Measurements from ENCODE around the gene TCF12.
"Not testable (repeated sequence)": the region's sequence is repeated elsewhere in the genome, so short reads cannot be mapped to it uniquely, and the experiment has no call there.

TCF12 gene

DNA sequence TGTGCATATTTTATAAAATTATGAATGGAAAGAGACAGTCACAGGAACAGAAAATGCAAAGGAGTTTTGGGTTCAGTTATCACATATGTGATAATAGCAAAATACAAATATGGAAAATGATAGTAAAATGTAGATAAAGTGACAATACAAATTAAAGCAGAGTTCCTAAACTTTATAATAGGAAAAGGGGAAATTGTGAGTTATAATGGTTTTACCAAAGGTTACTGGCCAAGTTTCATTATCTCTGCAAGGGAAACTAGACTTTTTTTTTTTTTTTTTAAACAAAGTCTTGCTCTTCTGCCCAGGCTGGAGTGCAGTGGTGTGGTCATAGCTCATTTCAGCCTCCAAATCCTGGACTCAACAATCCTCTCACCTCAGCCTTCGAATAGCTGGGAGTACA is 229.2 kb downstream of the TCF12 start:
- H3K36me3 ChIP-seq (ENCODE audit: control insufficient read depth in 1 of 2, insufficient read depth in 2 of 2, low read length in 2 of 2): peaks cover 0 to 4% of the 10 kb centered on the region in 2 donors
- H3K27ac ChIP-seq (ENCODE audit: low read length): no peak overlapping the region
- no peaks in the 10 kb centered on the region for H3K27me3 ChIP-seq (ENCODE audit: low read depth, low read length)
- H3K9me3 ChIP-seq (ENCODE audit: control insufficient read depth in 1 of 2, low read length in 2 of 2): no peaks in the 10 kb centered on the region
- H3K4me1 ChIP-seq (ENCODE audit: control insufficient read depth in 1 of 2, insufficient read depth in 2 of 2, low read length in 2 of 2): peaks cover 0 to 35% of the 10 kb centered on the region in 2 donors
- no peak overlapping the region for H3K4me3 ChIP-seq (ENCODE audit: low read depth in 1 of 2, low read length in 2 of 2)

DNA sequence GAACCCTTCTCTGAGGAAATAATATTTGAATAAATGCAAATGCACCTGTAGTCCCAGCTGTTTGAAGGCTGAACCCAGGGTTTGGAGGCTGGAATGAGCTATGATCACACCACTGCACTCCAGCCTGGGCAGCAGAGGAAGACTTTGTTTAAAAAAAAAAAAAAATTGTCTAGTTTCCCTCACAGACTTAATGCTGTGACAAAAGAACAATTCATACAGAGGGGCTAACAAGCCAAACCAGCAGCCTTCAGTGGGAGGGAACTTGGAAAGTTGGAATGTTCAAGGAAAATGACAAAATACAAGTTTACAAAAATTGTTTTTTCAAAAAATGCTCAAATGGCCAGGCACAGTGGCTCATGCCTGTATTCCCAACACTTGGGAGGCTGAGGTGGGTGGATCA is 229.8 kb downstream of the TCF12 start:
- no peak overlapping the region for H3K27ac ChIP-seq (ENCODE audit: low read length)
- H3K4me1 ChIP-seq (ENCODE audit: control insufficient read depth in 1 of 2, insufficient read depth in 2 of 2, low read length in 2 of 2): peaks cover 0 to 37% of the 10 kb centered on the region in 2 donors
- H3K4me3 ChIP-seq (ENCODE audit: low read depth in 1 of 2, low read length in 2 of 2): no peak overlapping the region
- peaks cover 0 to 4% of the 10 kb centered on the region in 2 donors for H3K36me3 ChIP-seq (ENCODE audit: control insufficient read depth in 1 of 2, insufficient read depth in 2 of 2, low read length in 2 of 2)
- H3K9me3 ChIP-seq (ENCODE audit: control insufficient read depth in 1 of 2, low read length in 2 of 2): no peaks in the 10 kb centered on the region
- no peaks in the 10 kb centered on the region for H3K27me3 ChIP-seq (ENCODE audit: low read depth, low read length)

DNA sequence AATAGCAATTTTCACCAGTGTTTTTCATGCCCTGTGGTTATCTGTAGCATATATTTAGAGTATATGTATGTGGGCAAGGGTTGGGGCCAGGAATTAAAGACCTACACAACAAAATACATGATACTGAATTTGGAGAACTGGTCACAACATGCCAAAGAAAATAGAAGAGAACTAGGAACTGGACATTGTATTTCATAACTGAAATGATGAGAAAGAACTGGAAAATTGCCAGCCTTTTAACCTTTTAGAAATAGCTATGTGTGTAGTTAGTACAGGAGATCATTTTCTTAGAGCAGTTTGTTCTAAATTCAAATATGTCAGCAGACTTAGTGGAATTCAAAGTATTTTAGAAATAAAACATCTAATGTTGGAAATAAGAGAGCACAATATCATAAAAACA is 230.8 kb downstream of the TCF12 start:
- H3K36me3 ChIP-seq (ENCODE audit: control insufficient read depth in 1 of 2, insufficient read depth in 2 of 2, low read length in 2 of 2): peaks cover 0 to 4% of the 10 kb centered on the region in 2 donors
- no peak overlapping the region for H3K4me3 ChIP-seq (ENCODE audit: low read depth in 1 of 2, low read length in 2 of 2)
- no peaks in the 10 kb centered on the region for H3K9me3 ChIP-seq (ENCODE audit: control insufficient read depth in 1 of 2, low read length in 2 of 2)
- no peak overlapping the region for H3K27ac ChIP-seq (ENCODE audit: low read length)
- no peaks in the 10 kb centered on the region for H3K27me3 ChIP-seq (ENCODE audit: low read depth, low read length)
- peaks cover 0 to 37% of the 10 kb centered on the region in 2 donors for H3K4me1 ChIP-seq (ENCODE audit: control insufficient read depth in 1 of 2, insufficient read depth in 2 of 2, low read length in 2 of 2)

DNA sequence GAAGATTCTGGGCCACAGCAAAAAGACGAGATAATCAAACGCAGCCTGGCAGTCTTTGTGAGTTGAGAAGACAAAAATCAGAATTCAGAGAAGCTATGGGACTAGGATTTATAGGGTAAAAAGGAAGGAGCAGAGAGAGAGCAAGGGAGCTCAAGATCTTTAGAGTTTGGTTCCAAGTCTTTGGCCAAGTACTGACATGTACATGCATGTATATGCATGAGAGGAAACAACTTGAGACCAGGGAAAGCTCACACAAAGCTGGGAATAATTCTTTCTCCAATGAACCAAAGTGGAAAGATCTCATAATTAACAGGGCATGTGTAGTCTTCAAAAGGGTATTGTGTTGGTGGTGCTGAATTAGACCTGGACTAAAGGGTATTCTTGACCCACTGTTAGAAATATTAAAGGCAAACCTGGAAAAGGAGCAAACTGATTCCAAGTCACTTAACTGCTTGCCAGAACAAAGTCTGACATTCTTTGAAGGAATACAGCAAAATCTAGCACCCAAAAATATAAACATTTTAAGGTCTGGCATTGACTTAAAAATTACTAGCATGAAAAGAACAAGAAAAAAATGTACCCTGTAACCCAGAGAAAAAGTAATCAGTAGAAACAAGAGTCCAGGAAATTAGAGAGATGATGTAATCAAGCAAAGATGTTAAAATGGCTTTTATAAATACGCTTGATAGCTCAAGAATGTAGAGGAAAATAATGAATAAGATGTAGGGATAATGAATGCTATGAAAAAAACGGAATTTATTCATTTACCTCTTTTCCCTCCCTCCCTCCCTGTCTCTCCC is 231.8 kb downstream of the TCF12 start:
- H3K27ac ChIP-seq (ENCODE audit: low read length): no peak overlapping the region
- H3K9me3 ChIP-seq (ENCODE audit: control insufficient read depth in 1 of 2, low read length in 2 of 2): no peaks in the 10 kb centered on the region
- H3K4me1 ChIP-seq (ENCODE audit: control insufficient read depth in 1 of 2, insufficient read depth in 2 of 2, low read length in 2 of 2): peaks cover 0 to 37% of the 10 kb centered on the region in 2 donors
- H3K36me3 ChIP-seq (ENCODE audit: control insufficient read depth in 1 of 2, insufficient read depth in 2 of 2, low read length in 2 of 2): peaks cover 0 to 4% of the 10 kb centered on the region in 2 donors
- no peaks in the 10 kb centered on the region for H3K27me3 ChIP-seq (ENCODE audit: low read depth, low read length)
- H3K4me3 ChIP-seq (ENCODE audit: low read depth in 1 of 2, low read length in 2 of 2): no peak overlapping the region

DNA sequence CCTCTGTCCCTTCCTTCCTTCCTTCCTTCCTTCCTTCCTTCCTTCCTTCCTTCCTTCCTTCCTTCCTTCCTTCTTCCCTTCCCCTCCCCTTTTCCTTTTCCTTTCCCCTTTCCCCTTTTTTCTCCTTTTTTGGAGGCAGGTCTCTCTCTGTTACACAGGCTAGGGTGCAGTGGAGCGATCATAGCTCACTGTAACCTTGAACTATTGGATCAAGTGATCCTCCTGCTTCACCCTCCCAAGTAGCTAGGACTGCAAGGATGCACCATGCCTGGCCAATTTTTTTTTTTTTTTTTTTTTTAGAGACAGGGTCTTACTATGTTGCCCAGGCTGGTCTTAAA is 232.4 kb downstream of the TCF12 start:
- H3K36me3 ChIP-seq (ENCODE audit: control insufficient read depth in 1 of 2, insufficient read depth in 2 of 2, low read length in 2 of 2); H3K4me3 ChIP-seq (ENCODE audit: low read depth in 1 of 2, low read length in 2 of 2); H3K27ac ChIP-seq (ENCODE audit: low read length); H3K9me3 ChIP-seq (ENCODE audit: control insufficient read depth in 1 of 2, low read length in 2 of 2); H3K27me3 ChIP-seq (ENCODE audit: low read depth, low read length): not testable (repeated sequence)
- peaks cover 0 to 42% of the 10 kb centered on the region in 2 donors for H3K4me1 ChIP-seq (ENCODE audit: control insufficient read depth in 1 of 2, insufficient read depth in 2 of 2, low read length in 2 of 2)

DNA sequence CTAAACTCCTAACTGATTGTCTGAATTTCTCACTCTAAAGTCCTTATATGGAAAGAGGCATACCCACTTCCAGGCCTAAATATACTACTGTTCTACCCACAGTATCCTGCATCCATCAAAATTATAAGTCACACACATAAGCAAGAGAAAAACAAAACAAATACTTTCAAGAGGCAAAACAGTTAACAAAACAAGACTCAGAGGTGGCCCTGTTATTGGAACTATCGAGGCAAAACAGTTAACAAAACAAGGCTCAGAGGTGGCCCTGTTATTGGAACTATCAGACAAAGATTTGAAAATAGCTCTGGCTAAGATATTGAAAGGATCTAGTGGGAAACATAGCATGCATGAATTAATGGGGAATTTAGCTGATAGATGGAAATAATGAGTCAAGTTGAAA is 233.7 kb downstream of the TCF12 start:
- Histone ChIP-seq H3K36me3 (ENCODE audit: control insufficient read depth in 1 of 2, insufficient read depth in 2 of 2, low read length in 2 of 2) (peaks cover 0 to 4% of the 10 kb centered on the region in 2 donors), H3K4me3 (ENCODE audit: low read depth in 1 of 2, low read length in 2 of 2) (no peak overlapping the region), H3K27ac (ENCODE audit: low read length) (no peak overlapping the region), H3K9me3 (ENCODE audit: control insufficient read depth in 1 of 2, low read length in 2 of 2) (no peaks in the 10 kb centered on the region), H3K4me1 (ENCODE audit: control insufficient read depth in 1 of 2, insufficient read depth in 2 of 2, low read length in 2 of 2) (peaks cover 0 to 40% of the 10 kb centered on the region in 2 donors), H3K27me3 (ENCODE audit: low read depth, low read length) (no peaks in the 10 kb centered on the region)

DNA sequence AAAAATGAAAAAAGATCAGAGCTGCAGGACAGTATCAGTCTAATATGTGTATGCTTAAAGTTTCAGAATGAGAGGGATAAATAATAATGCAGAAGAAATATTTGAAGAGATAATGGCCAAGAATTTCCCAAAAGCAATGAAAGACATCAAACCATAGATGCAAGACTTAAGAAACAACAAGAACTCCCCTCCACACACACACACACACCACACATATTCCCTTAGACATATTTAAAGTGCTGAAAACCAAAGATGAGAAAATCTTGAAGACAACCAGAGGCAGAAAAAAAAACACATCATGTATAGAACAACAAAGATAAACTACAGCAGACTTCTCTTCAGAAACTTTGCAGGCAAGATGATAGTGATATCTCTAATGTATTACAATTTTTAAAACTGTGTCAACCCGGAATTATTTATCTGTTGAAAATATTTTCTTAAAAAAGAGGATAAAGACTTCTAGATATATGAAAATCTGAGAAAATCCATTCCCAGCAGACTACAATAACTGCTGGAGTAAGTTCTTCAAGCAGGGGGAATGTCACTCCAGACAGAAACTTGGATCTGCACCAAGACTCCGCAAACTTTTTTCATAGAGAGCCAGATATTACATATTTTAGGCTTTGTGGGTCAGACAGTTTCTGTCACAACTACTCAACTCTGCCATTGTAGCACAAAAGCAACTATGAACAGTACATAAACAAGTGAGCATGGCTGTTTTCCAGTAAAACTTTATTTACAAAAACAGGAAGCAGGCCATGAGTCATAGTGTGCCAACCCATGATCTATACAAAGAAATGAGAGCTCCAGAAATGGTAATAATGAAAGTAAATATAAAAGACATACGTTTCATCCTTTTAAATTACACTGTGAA is 234.5 kb downstream of the TCF12 start:
- H3K9me3 ChIP-seq (ENCODE audit: control insufficient read depth in 1 of 2, low read length in 2 of 2): no peaks in the 10 kb centered on the region
- H3K36me3 ChIP-seq (ENCODE audit: control insufficient read depth in 1 of 2, insufficient read depth in 2 of 2, low read length in 2 of 2): peaks cover 0 to 4% of the 10 kb centered on the region in 2 donors
- H3K4me3 ChIP-seq (ENCODE audit: low read depth in 1 of 2, low read length in 2 of 2): no peak overlapping the region
- no peak overlapping the region for H3K27ac ChIP-seq (ENCODE audit: low read length)
- peaks cover 0 to 33% of the 10 kb centered on the region in 2 donors for H3K4me1 ChIP-seq (ENCODE audit: control insufficient read depth in 1 of 2, insufficient read depth in 2 of 2, low read length in 2 of 2)
- no peaks in the 10 kb centered on the region for H3K27me3 ChIP-seq (ENCODE audit: low read depth, low read length)

DNA sequence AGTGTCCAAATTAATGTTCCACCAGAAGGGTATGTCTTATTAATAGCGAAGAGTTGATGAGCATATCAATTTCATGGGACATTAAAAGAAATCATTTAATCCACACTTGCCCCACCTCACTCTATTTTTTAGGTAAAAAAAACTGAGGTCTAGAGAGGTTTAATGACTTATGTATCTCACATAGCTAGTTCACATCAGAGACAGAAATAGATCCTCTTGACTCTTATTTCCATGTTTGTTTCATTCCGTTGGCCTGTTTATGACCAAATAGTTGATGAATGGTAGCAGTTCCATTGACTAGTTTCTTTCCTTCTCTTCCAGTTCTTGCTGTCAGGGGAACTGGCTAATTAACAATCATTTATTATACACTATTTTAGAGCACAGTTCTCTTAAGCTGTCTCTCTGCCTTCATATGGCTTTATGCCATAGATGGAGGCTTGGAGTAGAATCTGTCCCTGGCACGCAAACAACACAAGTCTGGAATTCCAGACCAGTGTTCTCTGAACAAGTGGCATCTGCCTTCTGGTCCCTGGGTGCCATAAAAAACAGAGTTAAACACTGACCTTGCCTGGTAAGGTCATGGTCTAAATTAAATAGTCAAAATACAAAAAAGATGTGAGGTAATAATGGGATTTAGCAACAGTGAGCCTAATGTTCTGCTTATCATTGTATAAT is 237.9 kb downstream of the TCF12 start:
- Histone ChIP-seq H3K36me3 (ENCODE audit: control insufficient read depth in 1 of 2, insufficient read depth in 2 of 2, low read length in 2 of 2) (peaks cover 0 to 4% of the 10 kb centered on the region in 2 donors), H3K4me3 (ENCODE audit: low read depth in 1 of 2, low read length in 2 of 2) (no peak overlapping the region), H3K27ac (ENCODE audit: low read length) (no peak overlapping the region), H3K9me3 (ENCODE audit: control insufficient read depth in 1 of 2, low read length in 2 of 2) (no peaks in the 10 kb centered on the region), H3K27me3 (ENCODE audit: low read depth, low read length) (no peaks in the 10 kb centered on the region), H3K4me1 (ENCODE audit: control insufficient read depth in 1 of 2, insufficient read depth in 2 of 2, low read length in 2 of 2) (peaks cover 0 to 28% of the 10 kb centered on the region in 2 donors)

DNA sequence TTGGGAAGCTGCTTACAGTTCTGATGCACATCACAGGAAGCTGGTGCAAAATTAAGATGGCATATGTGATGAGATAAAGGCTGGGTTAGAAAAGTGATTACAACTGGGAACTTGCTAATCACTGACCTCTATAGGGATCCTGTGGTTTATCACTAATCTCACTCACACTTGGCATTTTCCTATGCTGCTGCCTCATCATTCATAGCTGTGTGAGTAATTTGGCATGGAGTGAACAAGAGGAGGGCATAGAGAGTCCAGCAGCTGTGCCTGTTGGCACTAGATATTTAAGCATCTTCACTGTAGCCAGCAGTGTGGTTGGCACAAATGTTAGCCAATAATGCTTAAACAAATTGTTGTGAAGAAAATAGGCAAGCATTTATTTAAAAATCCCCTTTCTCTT is 240.1 kb downstream of the TCF12 start:
- no peak overlapping the region for H3K4me3 ChIP-seq (ENCODE audit: low read depth in 1 of 2, low read length in 2 of 2)
- H3K36me3 ChIP-seq (ENCODE audit: control insufficient read depth in 1 of 2, insufficient read depth in 2 of 2, low read length in 2 of 2): no peaks in the 10 kb centered on the region
- H3K4me1 ChIP-seq (ENCODE audit: control insufficient read depth in 1 of 2, insufficient read depth in 2 of 2, low read length in 2 of 2): peaks cover 0 to 25% of the 10 kb centered on the region in 2 donors
- H3K9me3 ChIP-seq (ENCODE audit: control insufficient read depth in 1 of 2, low read length in 2 of 2): no peaks in the 10 kb centered on the region
- no peaks in the 10 kb centered on the region for H3K27me3 ChIP-seq (ENCODE audit: low read depth, low read length)
- no peak overlapping the region for H3K27ac ChIP-seq (ENCODE audit: low read length)

DNA sequence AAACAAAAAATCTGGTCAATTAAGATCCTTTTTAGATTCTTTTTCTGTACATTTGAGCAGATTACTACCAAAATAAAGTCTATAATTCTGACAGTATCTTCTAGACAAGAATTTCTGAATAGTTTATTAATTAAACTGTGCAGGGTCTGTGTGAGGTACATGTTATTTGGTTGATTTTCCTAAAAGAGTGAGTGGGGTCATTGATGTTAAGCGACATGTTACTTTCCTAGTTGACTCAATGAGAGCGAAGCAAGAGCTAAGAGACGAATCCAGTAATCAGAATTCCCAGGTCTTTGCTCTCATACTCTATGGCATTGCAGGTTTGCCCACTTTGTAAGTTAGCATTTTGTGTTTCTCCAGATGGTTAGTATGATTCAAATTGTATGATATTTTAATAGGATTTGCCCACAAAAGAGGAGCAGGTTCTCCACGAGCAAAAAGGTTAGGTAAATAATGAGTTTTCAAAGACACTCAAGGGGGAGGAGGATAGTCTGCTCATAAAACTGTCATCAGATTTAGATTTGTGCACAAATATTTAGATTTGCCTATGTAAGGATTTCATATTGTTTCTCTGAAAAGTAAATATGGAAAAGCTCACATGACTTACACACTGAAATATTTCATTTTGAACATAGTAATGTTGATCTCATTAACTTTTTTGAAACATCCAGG is 240.7 kb downstream of the TCF12 start:
- H3K27ac ChIP-seq (ENCODE audit: low read length): no peak overlapping the region
- peaks cover 0 to 25% of the 10 kb centered on the region in 2 donors for H3K4me1 ChIP-seq (ENCODE audit: control insufficient read depth in 1 of 2, insufficient read depth in 2 of 2, low read length in 2 of 2)
- H3K36me3 ChIP-seq (ENCODE audit: control insufficient read depth in 1 of 2, insufficient read depth in 2 of 2, low read length in 2 of 2): no peaks in the 10 kb centered on the region
- H3K9me3 ChIP-seq (ENCODE audit: control insufficient read depth in 1 of 2, low read length in 2 of 2): no peaks in the 10 kb centered on the region
- H3K27me3 ChIP-seq (ENCODE audit: low read depth, low read length): no peaks in the 10 kb centered on the region
- no peak overlapping the region for H3K4me3 ChIP-seq (ENCODE audit: low read depth in 1 of 2, low read length in 2 of 2)

DNA sequence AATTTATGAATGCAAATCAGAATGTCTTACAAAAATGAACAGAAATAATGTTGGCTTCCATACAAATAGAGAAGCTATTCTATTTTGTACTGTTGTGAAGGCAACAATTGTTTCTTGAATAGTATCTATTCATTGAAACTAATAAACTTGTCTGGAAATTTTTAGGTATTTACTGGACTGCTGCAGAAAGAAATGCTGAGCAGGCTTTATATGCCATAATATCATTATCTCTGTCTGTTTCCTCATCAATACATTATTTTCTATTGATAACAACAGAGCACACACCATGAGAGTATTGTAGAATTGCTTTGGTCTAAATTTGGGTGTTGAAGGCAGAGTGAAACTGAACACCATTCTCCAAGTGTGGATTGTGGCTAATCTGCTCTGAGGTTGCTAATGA is 241.3 kb downstream of the TCF12 start:
- no peak overlapping the region for H3K4me3 ChIP-seq (ENCODE audit: low read depth in 1 of 2, low read length in 2 of 2)
- no peaks in the 10 kb centered on the region for H3K27me3 ChIP-seq (ENCODE audit: low read depth, low read length)
- H3K4me1 ChIP-seq (ENCODE audit: control insufficient read depth in 1 of 2, insufficient read depth in 2 of 2, low read length in 2 of 2): peaks cover 0 to 25% of the 10 kb centered on the region in 2 donors
- no peaks in the 10 kb centered on the region for H3K36me3 ChIP-seq (ENCODE audit: control insufficient read depth in 1 of 2, insufficient read depth in 2 of 2, low read length in 2 of 2)
- H3K9me3 ChIP-seq (ENCODE audit: control insufficient read depth in 1 of 2, low read length in 2 of 2): no peaks in the 10 kb centered on the region
- H3K27ac ChIP-seq (ENCODE audit: low read length): no peak overlapping the region

Data from muscle layer of duodenum (tissue), 2 donors.